SK-N-SH (cell line): ENCODE measurements around the gene ZHX3. TPM values are rescaled to one million over a fixed set of nuclear protein-coding genes. Genes with fewer than 3 reads are reported as not detected.
A peak's percentile ranks its signal among the peaks of the same experiment; 100 is the strongest.

Experiments used
- CTCF ChIA-PET: fragments of 300-600, 350-600 bp; formaldehyde crosslinking; extraction: SDS; loops from one replicate; lab custom pipeline; 2021; lab: Yijun Ruan, JAX
- POLR2A ChIA-PET: fragments of 350-600 bp; sonication (Branson Sonifier 250); formaldehyde crosslinking; extraction: SDS; loops from one replicate; lab custom pipeline; 2020; ENCODE audit warnings: antibody characterized with exemption, inconsistent platforms; lab: Yijun Ruan, JAX
- DNase-seq: peaks from one replicate; pipeline ENCODE4 v3.0.0; 2012
- H2AFZ ChIP-seq: fragments of 200-600 bp; sonication (generic); 2 replicates; pipeline ENCODE4 v1.8.1; 2016; ENCODE audit warnings: antibody characterized with exemption, mild to moderate bottlenecking, low read depth
- H3F3A ChIP-seq: fragments of 200-600 bp; sonication (generic); replicated peaks from 2 replicates; pipeline ENCODE3; 2016; ENCODE audit warnings: antibody characterized with exemption, mild to moderate bottlenecking; ENCODE audit not compliant: insufficient read depth
- H3K27ac ChIP-seq, 2 experiments: fragments of 200-500 bp in 1 of 2; fragments of 200-600 bp in 1 of 2; sonication (Bioruptor generic) in 1 of 2; sonication (generic), shearing (Covaris generic) in 1 of 2; 2 replicates each; pipeline versions ENCODE4 v1.5.1 to v1.6.1; 2014 to 2016; ENCODE audit warnings: low read depth in 2 of 2, inconsistent platforms in 1 of 2, low read length in 1 of 2, mild to moderate bottlenecking in 1 of 2, mixed read lengths in 1 of 2
- H3K27me3 ChIP-seq: fragments of 200-600 bp; sonication (generic), shearing (Covaris generic); 2 replicates; pipeline ENCODE4 v1.6.1; 2016; ENCODE audit warnings: mixed run types; ENCODE audit not compliant: insufficient read depth
- H3K36me3 ChIP-seq, 2 experiments: fragments of 200-500 bp in 1 of 2; fragments of 200-600 bp in 1 of 2; sonication (Bioruptor generic) in 1 of 2; sonication (generic) in 1 of 2; replicated peaks in 1 of 2; 2 replicates each; pipeline versions ENCODE3 to v1.5.1; 2014 to 2016; ENCODE audit warnings: low read length in 1 of 2, mild to moderate bottlenecking in 1 of 2; ENCODE audit not compliant: insufficient read depth in 2 of 2, control insufficient read depth in 1 of 2
- H3K4me1 ChIP-seq, 2 experiments: fragments of 200-500 bp in 1 of 2; fragments of 200-600 bp in 1 of 2; sonication (Bioruptor generic) in 1 of 2; sonication (generic), shearing (Covaris generic) in 1 of 2; 2 replicates each; pipeline versions ENCODE4 v1.5.1 to v1.6.1; 2014 to 2016; ENCODE audit warnings: low read depth in 1 of 2, low read length in 1 of 2, mixed run types in 1 of 2; ENCODE audit not compliant: insufficient read depth in 2 of 2, control insufficient read depth in 1 of 2
- H3K4me2 ChIP-seq: fragments of 200-600 bp; sonication (generic), shearing (Covaris generic); 2 replicates; pipeline ENCODE4 v1.6.1; 2017; ENCODE audit warnings: mixed run types
- H3K4me3 ChIP-seq, 2 experiments: fragments of 200-500 bp in 1 of 2; fragments of 200-600 bp in 1 of 2; sonication (Bioruptor generic) in 1 of 2; sonication (generic), shearing (Covaris generic) in 1 of 2; 2 replicates each; pipeline versions ENCODE4 v1.5.1 to v1.8.1; 2014 to 2016; ENCODE audit warnings: low read depth in 2 of 2, inconsistent platforms in 1 of 2, low read length in 1 of 2, mild to moderate bottlenecking in 1 of 2, mixed read lengths in 1 of 2, moderate library complexity in 1 of 2
- H3K79me2 ChIP-seq: fragments of 200-600 bp; sonication (generic); 2 replicates; pipeline ENCODE4 v1.8.1; 2017; ENCODE audit warnings: mild to moderate bottlenecking; ENCODE audit not compliant: insufficient read depth
- H3K9ac ChIP-seq: fragments of 200-600 bp; sonication (generic); 2 replicates; pipeline ENCODE4 v1.6.1; 2017; ENCODE audit warnings: mixed run types
- H3K9me2 ChIP-seq: fragments of 200-600 bp; sonication (generic); 2 replicates; pipeline ENCODE4 v1.6.1; 2017; ENCODE audit warnings: mixed run types
- H3K9me3 ChIP-seq: fragments of 200-600 bp; sonication (generic); 2 replicates; pipeline ENCODE4 v1.6.1; 2017; ENCODE audit warnings: mixed run types, mild to moderate bottlenecking, moderate library complexity
- H4K20me1 ChIP-seq: fragments of 200-600 bp; sonication (generic); 2 replicates; pipeline ENCODE4 v1.6.1; 2017; ENCODE audit warnings: mild to moderate bottlenecking, mixed run types; ENCODE audit not compliant: insufficient read depth
- CHD2 ChIP-seq: fragments of 150-350 bp; IDR thresholded peaks from 2 replicates; pipeline ENCODE4 v1.6.1; 2018; ENCODE audit warnings: low read length; ENCODE audit not compliant: partially characterized antibody
- CTCF ChIP-seq: fragments of 200-600 bp; sonication (generic); IDR thresholded peaks from 2 replicates; pipeline ENCODE4 v1.6.1; 2017; ENCODE audit warnings: antibody characterized with exemption, mild to moderate bottlenecking, moderate library complexity
- EP300 ChIP-seq, 2 experiments: IDR thresholded peaks; 2 replicates each; pipeline versions ENCODE4 v1.4.0 to v1.6.1; 2012; ENCODE audit warnings: borderline replicate concordance in 1 of 2, low read depth in 1 of 2, low read length in 1 of 2
- FOSL2 ChIP-seq: IDR thresholded peaks from 2 replicates; pipeline ENCODE4 v1.4.0; 2012; ENCODE audit warnings: low read depth, mild to moderate bottlenecking, moderate library complexity, borderline replicate concordance
- FOXM1 ChIP-seq: IDR thresholded peaks from 2 replicates; pipeline ENCODE4 v1.4.0; 2012; ENCODE audit warnings: low read depth, mild to moderate bottlenecking
- GATA2 ChIP-seq: sonication (generic); formaldehyde crosslinking; IDR thresholded peaks from 2 replicates; pipeline ENCODE4 v1.5.0; 2020; ENCODE audit warnings: mild to moderate bottlenecking, missing genetic modification reagents
- JUND ChIP-seq: IDR thresholded peaks from 2 replicates; pipeline ENCODE4 v1.4.0; 2012
- MXI1 ChIP-seq: IDR thresholded peaks from 2 replicates; pipeline ENCODE4 v1.6.1; 2012; ENCODE audit warnings: mild to moderate bottlenecking, low read depth, low read length, improper control_type of control experiment
- NFIC ChIP-seq: IDR thresholded peaks from 2 replicates; pipeline ENCODE4 v1.4.0; 2012; ENCODE audit warnings: borderline replicate concordance
- RAD21 ChIP-seq: IDR thresholded peaks from 2 replicates; pipeline ENCODE4 v1.6.1; 2012; ENCODE audit warnings: mild to moderate bottlenecking, low read length
- RFX5 ChIP-seq: IDR thresholded peaks from 2 replicates; pipeline ENCODE4 v1.6.1; 2012; ENCODE audit warnings: mild to moderate bottlenecking, improper control_type of control experiment, low read length
- RXRA ChIP-seq: IDR thresholded peaks from 2 replicates; pipeline ENCODE4 v1.4.0; 2012; ENCODE audit warnings: low read depth, mild to moderate bottlenecking, borderline replicate concordance
- SIN3A ChIP-seq: IDR thresholded peaks from 2 replicates; pipeline ENCODE4 v1.6.1; 2012; ENCODE audit warnings: low read depth, mild to moderate bottlenecking, low read length, moderate library complexity, borderline replicate concordance
- SMC3 ChIP-seq: IDR thresholded peaks from 2 replicates; pipeline ENCODE4 v1.6.1; 2012; ENCODE audit warnings: low read depth, low read length, improper control_type of control experiment
- USF2 ChIP-seq: fragments of 150-350 bp; IDR thresholded peaks from 2 replicates; pipeline ENCODE4 v1.6.1; 2017; ENCODE audit warnings: antibody characterized with exemption, low read length, low read depth, borderline replicate concordance
- YY1 ChIP-seq: IDR thresholded peaks from 2 replicates; pipeline ENCODE4 v1.4.0; 2012; ENCODE audit warnings: low read depth, mild to moderate bottlenecking
- WGBS: methylation state at CpG from one replicate; pipeline ENCODE4 v1.1.6; 2017; ENCODE audit warnings: low lambda C conversion rate; 5-methylcytosine and 5-hydroxymethylcytosine counted together
- polyA plus RNA-seq, 3 experiments: library from polyadenylated mRNA; depleted of rRNA; stranded (reverse); fragments of >200 nt; gene quantifications; 2 replicates each; pipeline ENCODE4 v1.2.3, GENCODE V29; 2012
- TF ChIP-seq, protein P1 (sequence below): IDR thresholded peaks from 2 replicates; pipeline ENCODE4 v1.4.0; 2012; ENCODE audit warnings: low read depth
- TF ChIP-seq, protein P2 (sequence below): IDR thresholded peaks from 2 replicates; pipeline ENCODE4; 2012
- TF ChIP-seq, protein P3 (sequence below): fragments of 150-350 bp; IDR thresholded peaks from 2 replicates; pipeline ENCODE4 v1.6.1; 2016; ENCODE audit warnings: mild to moderate bottlenecking, low read depth, low read length

The ZHX3 gene
- polyA plus RNA-seq, 1 of the 3 experiments (the other 2 are of a cell fraction) = 6.0 TPM

DNA sequence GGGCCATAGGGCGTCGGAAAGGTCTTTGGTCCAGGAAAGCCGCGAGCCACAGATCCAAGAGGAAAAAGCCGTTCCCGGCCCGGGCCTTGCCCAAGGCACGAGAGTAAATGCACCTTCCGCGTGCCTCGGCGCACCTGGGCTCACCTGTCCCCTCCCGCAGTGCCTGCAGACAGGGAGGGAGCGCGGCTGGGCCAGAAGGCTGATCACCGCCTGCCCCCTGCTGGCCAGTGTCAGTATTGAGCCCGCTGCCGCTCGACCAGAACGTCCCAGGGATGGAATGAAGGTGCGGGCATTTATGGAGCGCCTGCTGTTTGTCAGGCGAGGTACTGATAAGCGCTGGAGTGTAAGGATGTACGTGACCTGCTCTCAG lies 22.4 kb upstream of the ZHX3 start:
- H3K4me1 ChIP-seq = peaks cover 0 to 5% of the 10 kb centered on the region in 2 experiments; a peak in 1 of 4 replicates
- no peaks in the 10 kb centered on the region for H3K36me3 ChIP-seq
- POLR2A ChIA-PET = no interaction called here
- no peak overlapping the region for H3K9ac ChIP-seq
- no peaks in the 10 kb centered on the region for H3K27me3 ChIP-seq
- H3K9me3 ChIP-seq = no peaks in the 10 kb centered on the region
- TF ChIP-seq CTCF = peak; percentile 96
- no peak for TF ChIP-seq EP300 (IDR thresholded peaks at IDR 0.05; ENCODE audit: borderline replicate concordance in 1 of 2, low read depth in 1 of 2, low read length in 1 of 2)
- no peak for TF ChIP-seq GATA2 (CRISPR knock-in tag)
- peak; percentile 90 for TF ChIP-seq SMC3
- TF ChIP-seq RXRA = no peak
- TF ChIP-seq FOXM1 = no peak
- no peak for TF ChIP-seq JUND
- no peak for TF ChIP-seq RFX5
- TF ChIP-seq FOSL2 = no peak
- TF ChIP-seq CHD2 = no peak
- TF ChIP-seq, protein P1, sequence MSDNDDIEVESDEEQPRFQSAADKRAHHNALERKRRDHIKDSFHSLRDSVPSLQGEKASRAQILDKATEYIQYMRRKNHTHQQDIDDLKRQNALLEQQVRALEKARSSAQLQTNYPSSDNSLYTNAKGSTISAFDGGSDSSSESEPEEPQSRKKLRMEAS = no peak
- no peak for TF ChIP-seq MXI1
- TF ChIP-seq SIN3A = no peak
- TF ChIP-seq, protein P2, sequence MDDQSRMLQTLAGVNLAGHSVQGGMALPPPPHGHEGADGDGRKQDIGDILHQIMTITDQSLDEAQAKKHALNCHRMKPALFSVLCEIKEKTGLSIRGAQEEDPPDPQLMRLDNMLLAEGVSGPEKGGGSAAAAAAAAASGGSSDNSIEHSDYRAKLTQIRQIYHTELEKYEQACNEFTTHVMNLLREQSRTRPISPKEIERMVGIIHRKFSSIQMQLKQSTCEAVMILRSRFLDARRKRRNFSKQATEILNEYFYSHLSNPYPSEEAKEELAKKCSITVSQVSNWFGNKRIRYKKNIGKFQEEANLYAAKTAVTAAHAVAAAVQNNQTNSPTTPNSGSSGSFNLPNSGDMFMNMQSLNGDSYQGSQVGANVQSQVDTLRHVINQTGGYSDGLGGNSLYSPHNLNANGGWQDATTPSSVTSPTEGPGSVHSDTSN = no peak
- TF ChIP-seq NFIC = no peak
- TF ChIP-seq USF2 = no peak
- TF ChIP-seq, protein P3, sequence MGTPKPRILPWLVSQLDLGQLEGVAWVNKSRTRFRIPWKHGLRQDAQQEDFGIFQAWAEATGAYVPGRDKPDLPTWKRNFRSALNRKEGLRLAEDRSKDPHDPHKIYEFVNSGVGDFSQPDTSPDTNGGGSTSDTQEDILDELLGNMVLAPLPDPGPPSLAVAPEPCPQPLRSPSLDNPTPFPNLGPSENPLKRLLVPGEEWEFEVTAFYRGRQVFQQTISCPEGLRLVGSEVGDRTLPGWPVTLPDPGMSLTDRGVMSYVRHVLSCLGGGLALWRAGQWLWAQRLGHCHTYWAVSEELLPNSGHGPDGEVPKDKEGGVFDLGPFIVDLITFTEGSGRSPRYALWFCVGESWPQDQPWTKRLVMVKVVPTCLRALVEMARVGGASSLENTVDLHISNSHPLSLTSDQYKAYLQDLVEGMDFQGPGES = no peak
- TF ChIP-seq YY1 = no peak
- peak; percentile 90 for TF ChIP-seq RAD21
- WGBS = 14% methylated on average over 20 of the region's 25 CpGs
- H3K4me3 ChIP-seq = peak overlapping the region in 1 of 2 experiments; percentile 46; a peak in 1 of 4 replicates
- peak; percentile 87 for DNase-seq
- no peaks in the 10 kb centered on the region for H3K79me2 ChIP-seq
- no peaks in the 10 kb centered on the region for H4K20me1 ChIP-seq
- no peaks in the 10 kb centered on the region for H3F3A ChIP-seq
- no peaks in the 10 kb centered on the region for H3K9me2 ChIP-seq
- peak overlapping the region; percentile 75 for H2AFZ ChIP-seq
- peak overlapping the region; percentile 31 for H3K4me2 ChIP-seq
- H3K27ac ChIP-seq = no peak overlapping the region
- CTCF ChIA-PET = interaction anchor here (0.5 to 9.6 kb wide), 81 partner anchors 9 to 543 kb away, joined by 3 to 112 read pairs (median 4); partner anchors contain the start of gene ZHX3
